Measurements from ENCODE around the gene ZNF132.
A peak's percentile ranks its signal among the peaks of the same experiment; 100 is the strongest.
"Not testable (repeated sequence)": the region's sequence is repeated elsewhere in the genome, so short reads cannot be mapped to it uniquely, and the experiment has no call there.

The ZNF132 gene

DNA sequence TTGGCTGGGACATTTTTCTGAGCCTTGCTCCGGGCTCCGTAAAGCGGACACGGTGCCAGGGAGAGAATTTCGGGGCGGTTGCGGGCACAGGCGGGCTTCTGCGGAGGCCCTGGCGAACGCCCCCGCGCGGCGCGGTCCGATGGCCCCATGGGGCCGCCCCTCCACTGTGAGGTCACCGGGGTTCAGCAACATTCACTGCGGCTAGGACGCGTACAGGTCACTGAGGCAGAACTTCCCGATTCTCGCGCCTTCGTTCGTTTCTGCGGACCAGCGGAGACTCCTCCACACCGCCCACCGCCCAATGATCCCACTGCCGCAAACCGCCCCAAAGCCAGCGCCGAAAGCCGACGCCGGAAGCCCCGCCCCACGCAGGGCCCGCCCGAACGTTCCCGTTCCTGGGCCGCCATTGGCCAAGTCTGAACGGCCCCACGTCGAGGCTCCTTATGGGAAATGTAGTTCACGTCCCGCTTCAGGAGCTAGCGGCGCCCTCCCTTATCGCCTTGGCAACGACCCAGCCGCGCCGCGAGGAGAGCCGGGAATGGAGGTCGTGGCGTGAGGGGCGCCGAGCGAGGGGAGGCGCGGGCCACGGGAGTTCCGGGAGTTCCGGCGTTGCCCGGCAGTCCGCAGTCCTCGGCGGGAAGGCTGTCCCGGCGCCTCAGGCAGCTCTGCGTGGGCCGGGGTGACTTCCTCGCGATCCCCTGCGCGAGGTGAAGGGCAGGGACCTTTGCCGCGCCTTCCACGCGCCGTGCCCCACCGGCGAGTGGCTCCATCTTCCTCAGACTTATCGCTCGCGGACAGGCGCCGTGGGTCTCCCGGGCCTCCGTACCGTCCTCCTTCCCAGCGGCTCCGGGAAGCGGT is 31.6 kb downstream of the ZNF132 start, which contains the start of gene ZNF584:
Gene ZNF584 (plus strand): TSS at position 498 of the 858 bp plus-strand sequence. CDS start 499 bp downstream, outside the sequence.
- DNase-seq (ENCODE audit: low read depth in 1 of 2, low spot score in 1 of 2) = peak; percentile 90 to 93

DNA sequence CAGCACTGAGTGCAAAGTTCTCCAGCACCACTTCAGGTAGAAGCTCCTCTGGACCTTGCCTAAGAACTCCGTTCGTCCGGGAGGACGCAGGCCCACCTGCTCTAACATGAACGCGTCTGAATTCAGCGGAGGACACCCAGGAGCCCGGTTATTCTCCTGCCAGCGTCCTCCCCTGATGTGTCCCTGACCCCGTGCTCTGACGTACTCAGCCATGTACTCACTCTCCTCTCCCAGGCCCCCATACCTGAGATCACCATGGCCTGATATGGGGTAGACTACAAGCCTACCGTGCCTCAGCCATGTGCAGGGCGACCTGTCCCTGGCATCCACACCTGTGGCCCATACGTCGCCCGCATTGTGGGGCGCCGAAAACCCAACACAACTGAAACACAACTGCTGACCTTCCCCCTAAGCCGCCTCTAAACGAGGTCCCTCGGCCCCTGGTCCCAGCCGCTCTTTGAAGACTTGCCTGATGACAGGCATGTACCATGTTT is 32.2 kb downstream of the ZNF132 start:
- no peak for DNase-seq (ENCODE audit: low read depth in 1 of 2, low spot score in 1 of 2)

DNA sequence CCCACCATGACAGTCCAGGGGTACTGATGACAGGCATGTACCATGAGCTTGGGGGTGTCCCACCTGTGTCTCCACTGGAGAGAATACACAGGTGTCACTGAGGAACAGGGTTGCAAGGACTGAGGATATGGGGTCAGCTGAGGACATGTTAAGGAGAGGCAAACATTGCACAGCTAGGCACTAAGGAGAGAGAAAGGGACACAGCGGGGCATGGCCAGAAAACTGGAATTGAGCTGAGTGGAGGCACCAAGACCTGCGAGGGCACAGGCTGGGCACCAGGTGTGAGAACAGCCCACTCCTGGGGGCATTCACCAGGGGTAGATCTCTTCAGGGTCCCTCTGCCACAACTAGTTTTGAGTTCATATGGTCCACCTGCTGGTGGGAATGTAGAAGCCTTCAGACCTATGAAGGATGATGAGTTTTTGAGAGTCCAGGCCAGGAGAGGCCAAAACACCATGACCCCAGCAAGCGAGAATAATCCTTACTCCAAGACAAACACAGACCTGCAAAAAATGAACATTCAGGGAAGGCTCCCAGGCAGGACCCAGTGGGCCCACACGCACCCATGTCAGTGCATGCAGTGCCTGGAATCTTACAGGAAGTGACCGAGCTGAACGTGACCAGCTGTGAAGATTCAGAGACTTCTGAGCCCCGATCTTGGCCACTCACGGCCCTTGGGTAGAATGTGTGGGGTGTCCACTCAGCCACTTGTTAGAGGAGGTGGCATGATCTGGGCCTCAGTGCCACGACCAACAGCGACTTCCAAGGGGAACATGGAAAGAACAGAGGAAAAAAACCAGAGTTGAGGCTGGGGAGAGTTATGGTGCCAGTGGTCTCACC is 32.9 kb downstream of the ZNF132 start:
- DNase-seq (ENCODE audit: low read depth in 1 of 2, low spot score in 1 of 2) = no peak

DNA sequence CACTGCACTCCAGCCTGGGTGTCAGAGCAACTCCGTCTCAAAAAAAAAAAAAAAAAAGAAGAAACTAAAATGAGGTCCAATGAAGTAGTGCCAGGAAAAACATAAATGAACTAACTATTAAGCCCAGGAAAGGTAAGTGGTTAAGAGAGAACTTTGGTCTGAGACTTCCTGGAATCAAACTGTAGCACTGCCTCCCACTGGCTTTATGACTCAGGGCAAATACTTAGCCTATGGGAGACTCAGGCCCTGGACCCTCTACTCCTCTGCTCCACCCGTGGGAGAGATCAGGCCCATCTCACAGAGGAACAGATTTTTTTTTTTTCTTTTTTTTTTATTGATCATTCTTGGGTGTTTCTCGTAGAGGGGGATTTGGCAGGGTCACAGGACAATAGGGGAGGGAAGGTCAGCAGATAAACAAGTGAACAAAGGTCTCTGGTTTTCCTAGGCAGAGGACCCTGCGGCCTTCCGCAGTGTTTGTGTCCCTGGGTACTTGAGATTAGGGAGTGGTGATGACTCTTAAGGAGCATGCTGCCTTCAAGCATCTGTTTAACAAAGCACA is 36.0 kb downstream of the ZNF132 start:
- DNase-seq (ENCODE audit: low read depth in 1 of 2, low spot score in 1 of 2) = not testable (repeated sequence)

DNA sequence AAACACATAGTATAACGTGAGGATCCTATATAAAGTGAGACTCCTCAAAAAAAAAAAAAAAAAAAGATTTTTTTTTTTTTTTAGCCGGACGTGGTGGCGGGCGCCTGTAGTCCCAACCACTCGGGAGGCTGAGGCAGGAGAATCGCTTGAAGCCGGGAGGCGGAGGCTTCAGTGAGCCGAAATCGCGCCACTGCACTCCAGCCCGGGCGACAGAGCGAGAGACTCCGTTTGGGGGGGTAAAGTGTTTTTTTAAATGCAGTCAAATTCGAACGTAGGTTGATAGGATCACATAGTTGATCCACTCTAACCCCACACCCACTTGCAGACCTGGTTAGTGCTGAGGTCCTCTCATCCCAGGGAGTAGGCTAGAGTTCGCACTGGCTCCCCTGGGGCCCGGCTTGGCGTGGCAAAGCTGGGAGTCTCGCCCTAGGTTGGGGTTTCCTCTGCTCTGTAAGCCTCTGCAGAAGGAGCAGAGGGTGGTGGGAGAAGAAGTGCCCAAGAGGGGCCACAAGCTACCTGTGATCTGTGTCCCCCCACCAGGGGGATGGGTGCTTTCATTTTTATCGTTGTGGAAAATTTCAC is 38.0 kb downstream of the ZNF132 start:
- DNase-seq (ENCODE audit: low read depth in 1 of 2, low spot score in 1 of 2) = no peak

DNA sequence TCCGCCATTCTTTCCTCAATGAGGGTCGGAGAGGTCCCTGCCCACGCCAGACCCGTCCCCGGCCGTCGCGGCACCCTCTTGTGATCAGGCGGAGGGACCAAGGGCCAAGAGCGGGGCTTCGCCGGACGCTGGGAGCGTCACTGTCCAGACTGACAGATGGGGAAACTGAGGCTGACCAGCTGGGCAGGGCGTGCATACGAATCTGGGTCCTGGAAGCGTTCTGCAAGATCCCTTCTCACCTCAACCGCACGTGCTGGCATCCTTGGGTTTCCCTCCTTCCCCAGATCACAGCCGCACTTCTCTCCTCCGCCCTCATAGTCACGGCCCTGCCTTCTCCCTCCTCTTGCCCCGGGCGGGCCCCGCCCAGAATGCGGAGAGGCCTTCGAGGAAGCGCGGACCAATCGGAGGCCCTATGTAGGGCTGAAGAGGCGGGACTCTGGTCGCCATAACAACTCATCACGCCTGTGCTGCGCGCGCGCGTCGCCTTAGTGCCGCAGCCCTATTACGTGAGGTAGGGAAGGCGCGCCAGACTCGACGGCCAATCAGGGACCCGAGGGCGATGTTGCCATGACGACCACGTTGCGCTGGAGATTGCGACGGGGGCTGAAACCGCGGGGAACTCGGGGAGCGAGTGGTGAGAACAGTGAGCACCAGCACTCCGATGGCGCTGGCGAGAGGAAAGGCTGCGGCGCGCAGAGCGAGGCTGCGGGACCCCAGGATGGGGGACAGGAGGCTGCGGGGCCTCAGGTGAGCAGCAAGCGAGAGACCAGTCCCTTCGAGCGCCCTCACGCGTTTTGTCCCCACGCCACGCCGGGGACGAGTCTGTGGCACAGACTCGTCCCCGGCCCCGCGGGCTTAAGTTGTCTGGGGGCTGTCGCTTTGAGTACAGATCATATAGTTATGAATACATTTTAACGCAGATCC is 38.8 kb downstream of the ZNF132 start:
- peak; percentile 95 to 99 for DNase-seq (ENCODE audit: low read depth in 1 of 2, low spot score in 1 of 2)

DNA sequence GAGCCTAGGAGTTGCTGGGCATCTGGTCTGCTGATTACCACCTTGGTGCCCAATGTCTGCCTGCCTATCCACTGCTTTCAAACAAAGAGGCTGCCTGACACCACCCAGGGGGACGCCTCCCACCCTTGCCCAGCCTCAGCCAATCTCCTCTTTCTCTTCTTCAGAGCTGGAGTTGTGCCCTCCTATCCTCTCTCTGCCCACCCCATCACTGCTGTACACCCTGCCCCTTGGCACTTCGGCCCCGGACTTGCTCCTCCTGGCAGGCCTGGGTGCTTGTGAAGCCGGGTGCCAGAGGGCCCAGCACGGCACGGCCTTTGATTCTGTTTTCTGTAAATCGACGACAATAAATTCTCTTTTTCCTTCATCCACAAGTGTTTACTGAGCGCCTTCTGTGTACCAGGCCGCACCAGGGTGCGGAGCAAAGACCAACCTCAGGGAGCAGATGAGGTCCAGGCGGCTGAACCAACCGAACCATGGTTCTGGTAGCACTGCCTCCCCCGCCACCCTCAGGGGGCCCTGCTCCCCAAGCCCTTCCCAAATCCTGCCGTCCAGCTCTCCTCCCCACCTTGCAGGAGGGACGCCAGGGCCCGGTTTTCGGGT is 39.5 kb downstream of the ZNF132 start:
- DNase-seq (ENCODE audit: low read depth in 1 of 2, low spot score in 1 of 2) = no peak

DNA sequence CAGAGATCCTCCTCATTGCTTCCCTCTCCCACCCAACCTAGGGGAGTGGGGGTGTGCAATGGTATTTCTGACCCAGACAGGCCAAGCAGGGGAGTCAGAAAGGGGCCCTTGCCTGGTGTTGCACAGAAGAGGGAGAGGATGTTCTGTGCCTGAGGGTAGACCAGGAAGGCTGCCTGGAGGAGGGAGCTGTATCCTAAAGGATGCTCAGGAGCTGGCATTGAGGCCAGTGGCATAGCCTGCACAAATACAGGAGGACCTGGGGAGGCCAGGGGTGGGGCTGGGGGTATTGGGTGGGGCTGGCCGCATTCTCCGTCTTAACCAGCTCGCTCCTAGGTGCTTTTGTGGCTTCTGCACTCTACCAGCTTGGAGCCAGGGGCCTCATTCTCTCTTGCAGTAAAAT is 40.0 kb downstream of the ZNF132 start:
- DNase-seq (ENCODE audit: low read depth in 1 of 2, low spot score in 1 of 2) = no peak

DNA sequence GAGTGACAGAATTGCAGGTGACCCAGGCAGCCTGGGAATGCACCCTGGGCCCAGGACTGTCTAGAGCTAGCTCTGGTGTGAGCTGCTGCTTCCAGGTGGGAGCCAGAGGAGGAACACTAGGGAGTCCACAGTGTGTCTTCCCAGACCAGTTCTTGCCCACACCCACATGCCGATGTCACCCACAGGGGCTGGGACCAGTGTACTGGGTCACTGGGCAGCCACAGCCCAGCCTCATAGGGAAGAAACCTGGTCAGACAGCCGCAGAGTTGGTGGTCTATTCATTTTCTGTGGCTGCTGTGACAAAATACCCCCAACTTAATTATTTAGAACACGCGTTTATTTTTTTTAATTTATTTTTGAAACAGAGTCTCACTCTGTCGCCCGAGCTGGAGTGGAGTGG is 41.4 kb downstream of the ZNF132 start:
- no peak for DNase-seq (ENCODE audit: low read depth in 1 of 2, low spot score in 1 of 2)

DNA sequence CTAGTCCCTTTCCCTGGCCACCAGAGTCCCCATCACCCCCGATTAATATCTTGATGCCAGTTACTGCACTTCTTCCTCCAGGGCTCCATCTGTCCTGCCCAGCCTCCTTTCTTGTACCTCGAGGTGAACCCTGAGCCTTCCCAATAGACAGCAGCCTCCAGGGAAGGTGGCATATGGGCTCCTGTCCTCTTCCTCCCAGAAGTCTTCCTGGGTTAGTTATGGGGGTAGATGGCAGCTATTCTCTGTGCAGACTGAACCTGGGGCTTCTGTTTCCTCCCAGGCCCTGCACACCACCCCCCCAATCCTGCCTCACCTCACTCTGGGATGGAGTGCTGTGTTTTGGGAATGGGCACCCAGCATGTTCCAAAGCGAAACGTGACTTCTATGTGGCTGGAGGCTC is 41.9 kb downstream of the ZNF132 start:
- DNase-seq (ENCODE audit: low read depth in 1 of 2, low spot score in 1 of 2) = no peak

DNA sequence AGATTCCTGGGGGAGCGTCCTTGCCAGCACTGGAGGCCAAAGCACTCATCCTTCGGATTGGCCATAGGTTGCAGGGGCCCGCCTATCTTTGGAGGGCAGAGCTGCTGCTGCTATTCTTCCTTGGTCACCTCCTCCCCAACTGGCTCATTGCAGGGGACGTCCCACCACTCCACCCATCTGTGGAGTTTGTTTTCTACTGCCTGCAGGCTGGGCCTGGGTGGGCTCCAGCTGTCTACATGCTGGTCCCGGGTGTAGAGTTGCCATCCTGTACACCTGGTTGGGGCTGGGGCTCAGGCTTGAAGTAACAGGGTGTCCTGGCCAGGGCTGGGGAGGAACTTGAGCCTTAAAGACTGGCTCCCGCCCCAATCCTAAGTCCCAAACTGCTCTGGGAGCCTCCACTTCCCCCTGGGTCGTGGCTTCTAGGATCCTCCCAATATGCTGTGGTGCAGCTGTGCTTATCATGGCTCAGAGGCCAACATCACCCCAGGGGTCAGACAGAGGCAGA is 42.4 kb downstream of the ZNF132 start:
- no peak for DNase-seq (ENCODE audit: low read depth in 1 of 2, low spot score in 1 of 2)

DNA sequence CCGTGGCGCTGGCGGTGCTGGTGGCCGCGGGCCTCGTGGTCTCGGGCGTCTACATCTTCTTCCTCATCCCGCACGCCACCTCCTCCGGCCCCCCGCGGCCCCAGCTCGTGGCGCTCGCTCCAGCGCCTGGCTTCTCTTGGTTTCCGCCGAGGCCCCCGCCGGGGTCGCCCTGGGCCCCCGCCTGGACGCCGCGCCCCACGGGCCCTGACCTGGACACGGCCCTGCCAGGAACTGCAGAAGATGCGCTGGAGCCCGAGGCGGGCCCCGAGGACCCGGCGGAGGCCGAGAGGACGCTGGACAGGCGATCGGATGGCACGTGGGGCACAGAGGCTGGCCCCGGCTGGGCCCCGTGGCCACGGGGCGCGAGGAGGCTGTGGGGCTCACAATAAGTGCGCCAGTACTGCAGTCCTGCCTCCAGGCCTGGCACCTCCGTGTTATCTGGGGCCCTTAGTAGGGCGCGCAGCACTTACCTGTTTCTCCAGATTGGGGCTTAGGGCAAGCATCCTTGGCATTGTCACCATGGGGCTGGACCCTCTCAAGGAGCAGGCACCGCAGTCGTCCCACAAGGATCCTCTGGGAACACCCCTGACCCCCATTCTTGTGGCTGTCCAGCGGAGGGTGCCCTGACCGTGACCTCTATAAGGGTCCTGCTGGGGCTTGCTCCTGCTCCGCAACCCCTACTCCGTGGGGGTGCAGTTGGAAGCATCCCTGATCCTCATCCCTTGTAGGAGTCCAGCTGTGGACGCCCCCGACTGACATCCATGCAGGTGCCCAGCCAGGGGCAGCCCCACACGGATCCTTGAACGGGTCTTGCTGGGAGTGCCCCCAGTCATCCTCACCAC is 43.0 kb downstream of the ZNF132 start:
- DNase-seq (ENCODE audit: low read depth in 1 of 2, low spot score in 1 of 2) = no peak

DNA sequence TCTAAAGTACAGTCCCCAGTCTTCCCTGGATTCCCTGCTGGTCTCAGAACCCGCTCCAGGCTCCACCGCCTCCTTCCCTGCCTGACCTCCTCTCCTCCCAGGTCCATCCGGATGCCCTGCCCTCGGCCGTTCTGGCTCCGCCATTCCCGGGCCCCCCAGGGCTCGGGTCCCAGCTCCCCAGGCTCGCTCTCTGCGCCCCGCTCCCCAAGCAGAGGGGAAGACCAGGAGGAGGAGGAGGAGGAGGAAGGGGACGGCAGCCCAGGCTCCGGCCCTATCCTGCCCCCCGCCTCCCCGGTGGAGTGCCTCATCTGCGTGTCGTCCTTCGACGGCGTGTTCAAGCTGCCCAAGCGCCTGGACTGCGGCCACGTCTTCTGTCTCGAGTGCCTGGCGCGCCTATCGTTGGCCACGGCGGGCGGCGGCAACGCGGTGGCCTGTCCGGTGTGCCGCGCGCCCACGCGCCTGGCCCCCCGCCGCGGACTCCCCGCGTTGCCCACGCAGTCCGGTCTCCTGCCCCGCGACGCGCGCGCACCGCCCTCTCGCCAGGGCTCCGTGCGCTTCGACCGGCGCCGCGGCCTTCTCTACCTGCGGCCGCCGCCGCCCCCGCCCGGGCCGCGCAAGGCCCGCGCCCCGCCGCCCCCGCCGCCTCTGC is 43.9 kb downstream of the ZNF132 start:
- DNase-seq (ENCODE audit: low read depth in 1 of 2, low spot score in 1 of 2) = no peak

DNA sequence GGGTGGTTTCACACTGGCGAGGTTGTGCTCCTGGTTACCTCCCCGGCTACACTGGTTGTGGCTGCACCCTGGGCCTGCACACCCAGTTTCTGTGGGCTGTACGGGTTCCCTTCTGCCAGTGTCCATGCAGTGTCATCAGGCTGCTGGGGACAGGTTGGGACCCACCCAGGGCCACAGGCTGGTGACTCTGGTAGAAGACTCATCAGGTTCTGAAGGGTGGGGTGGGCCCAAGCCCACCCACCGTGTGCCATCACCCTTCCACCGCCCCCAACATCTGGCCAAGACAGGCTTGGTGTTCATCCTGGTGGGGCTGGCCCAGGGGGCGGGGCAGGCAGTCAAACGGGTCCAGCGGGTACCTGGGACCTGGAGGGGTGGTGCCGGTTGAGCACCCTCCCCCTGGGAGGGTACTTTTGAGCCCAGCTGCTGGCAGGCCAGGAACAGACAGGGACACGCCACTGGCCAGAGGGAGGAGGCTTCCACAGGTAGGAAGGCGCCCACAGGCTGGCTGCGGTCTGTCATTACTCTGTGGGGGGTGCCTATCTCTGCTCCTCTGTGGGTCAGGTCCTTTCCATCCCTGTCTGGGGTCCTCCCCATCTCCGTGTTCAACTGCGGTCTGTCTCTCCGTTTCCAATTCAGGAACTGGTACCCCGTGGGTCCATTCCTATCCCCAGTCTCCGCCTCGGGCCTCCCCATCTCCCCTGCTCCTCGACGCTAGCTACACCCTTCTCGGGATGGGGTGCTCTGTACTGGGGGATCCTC is 44.6 kb downstream of the ZNF132 start, which contains the start of gene RNF225:
Gene RNF225 (plus strand): TSS at position 437 of the 759 bp plus-strand sequence. CDS start 434 bp downstream, outside the sequence.
- DNase-seq (ENCODE audit: low read depth in 1 of 2, low spot score in 1 of 2) = no peak

DNA sequence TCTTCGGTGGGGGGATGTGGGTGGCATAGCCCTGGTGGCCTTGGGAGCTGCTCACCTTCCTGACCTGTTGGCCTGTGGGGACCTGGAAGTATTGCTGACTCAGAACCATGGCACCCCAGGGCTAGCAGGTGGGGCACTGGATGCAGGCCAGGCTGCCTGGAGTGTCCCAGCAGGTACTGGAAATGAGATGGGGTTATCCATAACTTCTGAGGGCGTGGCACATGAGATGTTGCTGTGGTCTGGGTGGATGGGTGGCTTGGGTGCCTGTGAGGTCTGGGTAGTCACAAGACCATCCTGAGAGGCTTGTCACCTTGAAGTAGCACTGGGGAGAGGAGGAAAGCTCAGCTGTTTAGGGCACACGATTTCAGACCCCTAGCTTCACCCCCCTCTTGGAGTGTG is 45.1 kb downstream of the ZNF132 start:
- no peak for DNase-seq (ENCODE audit: low read depth in 1 of 2, low spot score in 1 of 2)

DNA sequence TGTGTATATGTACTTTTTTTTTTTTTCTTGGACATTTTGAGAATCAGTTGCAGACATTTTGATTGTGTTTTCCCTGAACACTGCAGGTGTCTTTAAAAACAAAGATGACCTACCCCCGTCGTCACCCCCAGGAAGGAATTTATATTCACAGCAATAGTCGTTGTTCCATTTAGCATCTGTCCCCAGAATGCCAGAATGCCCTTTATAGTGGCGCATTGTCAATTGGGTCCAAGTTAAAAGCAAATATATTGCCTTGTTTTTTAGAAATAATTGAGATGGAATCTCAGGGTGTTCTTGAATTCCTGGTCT is 46.3 kb downstream of the ZNF132 start:
- DNase-seq (ENCODE audit: low read depth in 1 of 2, low spot score in 1 of 2) = no peak

DNA sequence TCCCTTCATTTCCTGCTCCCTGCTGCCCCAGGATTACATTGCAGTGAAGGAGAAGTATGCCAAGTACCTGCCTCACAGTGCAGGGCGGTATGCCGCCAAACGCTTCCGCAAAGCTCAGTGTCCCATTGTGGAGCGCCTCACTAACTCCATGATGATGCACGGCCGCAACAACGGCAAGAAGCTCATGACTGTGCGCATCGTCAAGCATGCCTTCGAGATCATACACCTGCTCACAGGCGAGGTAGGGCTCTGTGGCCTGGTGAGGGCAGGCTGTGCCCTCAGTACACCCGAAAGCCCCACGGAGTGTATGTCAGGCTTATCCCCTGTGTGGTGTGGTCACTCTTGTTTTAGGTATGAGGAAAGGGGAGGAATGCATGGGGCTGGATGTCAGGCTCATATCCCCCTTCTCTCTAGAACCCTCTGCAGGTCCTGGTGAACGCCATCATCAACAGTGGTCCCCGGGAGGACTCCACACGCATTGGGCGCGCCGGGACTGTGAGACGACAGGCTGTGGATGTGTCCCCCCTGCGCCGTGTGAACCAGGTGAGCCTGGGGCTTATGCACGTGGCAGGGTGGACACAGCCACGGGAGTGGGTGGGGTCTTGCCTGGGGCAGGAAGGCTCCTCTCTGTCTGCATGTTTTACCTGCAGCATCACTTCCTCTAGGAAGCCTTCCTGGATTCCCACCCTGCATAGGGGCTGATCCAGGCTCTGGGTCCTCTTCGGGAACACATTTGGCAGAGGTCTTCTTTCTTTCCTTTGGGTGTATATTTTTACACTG is 46.8 kb downstream of the ZNF132 start:
- DNase-seq (ENCODE audit: low read depth in 1 of 2, low spot score in 1 of 2) = no peak
